Cardiac septum (tissue), 1 donor: ENCODE measurements around the gene SIGLEC1. TPM values are rescaled to one million over a fixed set of nuclear protein-coding genes. Genes with fewer than 3 reads are reported as not detected.

Source experiments
- DNase-seq: peaks from one replicate; pipeline ENCODE4 v3.0.0-alpha.2; 2020; ENCODE audit warnings: low spot score
- intact Hi-C: fragments of 100-400 bp; cut with DNase I; formaldehyde crosslinking; loops from one replicate; pipeline ENCODE4 v1.14.0; 2022
- total RNA-seq: library from RNA; stranded (reverse); fragmentation: NEBNext Ultra II Directional; extraction: Animal tissue kit (Norgen Biotek cat#: 25700); gene quantifications from one replicate; pipeline ENCODE4 v1.2.1, GENCODE V29; 2021
- donor health status: DM: no; HTN: no; CAD: no.

Gene SIGLEC1
- total RNA-seq, 1 donor from 2014 or later: 2.4 TPM

- intact Hi-C loops: no loop called here
- DNase-seq: no peak
These were observed 17.6 kb upstream of the SIGLEC1 start for GRCh38 chr20:3729811-3730540.

- DNase-seq: no peak
These were observed 17.0 kb upstream of the SIGLEC1 start for GRCh38 chr20:3729378-3729777.

GRCh38 chr20:3728876-3729275 lies 16.5 kb upstream of the SIGLEC1 start:
- DNase-seq: no peak
- intact Hi-C loops: no loop called here

More at GRCh38 chr20:3729378-3729777, 17.0 kb upstream of the SIGLEC1 start:
- intact Hi-C loops: no loop called here

- no peak for DNase-seq
- intact Hi-C loops: no loop called here
These were observed 16.0 kb upstream of the SIGLEC1 start for GRCh38 chr20:3728354-3728753.

GRCh38 chr20:3727401-3728021 lies 15.1 kb upstream of the SIGLEC1 start:
- intact Hi-C loops: no loop called here
- peak; percentile 66 for DNase-seq

GRCh38 chr20:3724356-3724755 lies 12.0 kb upstream of the SIGLEC1 start:
- intact Hi-C loops: no loop called here
- DNase-seq: no peak

- intact Hi-C loops: no loop called here
- no peak for DNase-seq
These were observed 10.9 kb upstream of the SIGLEC1 start for GRCh38 chr20:3723284-3723683.

- no peak for DNase-seq
- intact Hi-C loops: no loop called here
These were observed 9.5 kb upstream of the SIGLEC1 start for GRCh38 chr20:3721912-3722311.

GRCh38 chr20:3720626-3721025 lies 8.2 kb upstream of the SIGLEC1 start:
- DNase-seq: no peak
- intact Hi-C loops: no loop called here

- no peak for DNase-seq
- intact Hi-C loops: no loop called here
These were observed 7.7 kb upstream of the SIGLEC1 start for GRCh38 chr20:3720068-3720467.

- intact Hi-C loops: loop anchor here (5.0 to 10.0 kb wide), 3 partner anchors 33 to 346 kb away; partner anchors contain the start of gene SPEF1
- no peak for DNase-seq
These were observed 6.6 kb upstream of the SIGLEC1 start for GRCh38 chr20:3719046-3719445.

- no peak for DNase-seq
These were observed 3.9 kb upstream of the SIGLEC1 start for GRCh38 chr20:3716195-3716834.

GRCh38 chr20:3714092-3714491 lies 1.7 kb upstream of the SIGLEC1 start:
- DNase-seq: no peak
- intact Hi-C loops: loop anchor here (5.0 to 10.0 kb wide), 2 partner anchors 53 to 351 kb away; partner anchors contain the start of gene ADISSP

More at GRCh38 chr20:3716195-3716834, 3.9 kb upstream of the SIGLEC1 start:
- intact Hi-C loops: loop anchor here (5.0 to 10.0 kb wide), 3 partner anchors 36 to 348 kb away; partner anchors contain the start of gene SPEF1

- intact Hi-C loops: loop anchor here (1.0 to 10.0 kb wide), 3 partner anchors 35 to 353 kb away; partner anchors contain the start of gene ADISSP
- no peak for DNase-seq
These were observed 887 bp downstream of the SIGLEC1 start for GRCh38 chr20:3711484-3711941.

- intact Hi-C loops: loop anchor here (1.0 to 10.0 kb wide), 3 partner anchors 35 to 354 kb away; partner anchors contain the start of gene ADISSP
- DNase-seq: peak; percentile 86
These were observed 1.5 kb downstream of the SIGLEC1 start for GRCh38 chr20:3710703-3711483.

- DNase-seq: no peak
- intact Hi-C loops: loop anchor here (5.0 to 10.0 kb wide), 2 partner anchors 57 to 355 kb away; partner anchors contain the start of gene ADISSP
These were observed 2.4 kb downstream of the SIGLEC1 start for GRCh38 chr20:3710011-3710466.

GRCh38 chr20:3707508-3707899 lies 4.9 kb downstream of the SIGLEC1 start:
- no peak for DNase-seq
- intact Hi-C loops: no loop called here

GRCh38 chr20:3706774-3707507 lies 5.5 kb downstream of the SIGLEC1 start:
- no peak for DNase-seq
- intact Hi-C loops: no loop called here
